GM21381 (cell line): ENCODE results near the gene IL1RAPL1.

Source experiments
- ATAC-seq: cut with Tn5 transposase; IDR thresholded peaks from one replicate; pipeline ENCODE4 v1.9.1; 2021; ENCODE audit warnings: mild to moderate bottlenecking, moderate library complexity; ENCODE audit not compliant: unreplicated experiment

IL1RAPL1 gene

GRCh38 chrX:29590921-29591320, 1003.7 kb downstream of the IL1RAPL1 start:
- no peak for ATAC-seq

- no peak for ATAC-seq
Observed at GRCh38 chrX:29604381-29604780, 1017.1 kb downstream of the IL1RAPL1 start.

DNA sequence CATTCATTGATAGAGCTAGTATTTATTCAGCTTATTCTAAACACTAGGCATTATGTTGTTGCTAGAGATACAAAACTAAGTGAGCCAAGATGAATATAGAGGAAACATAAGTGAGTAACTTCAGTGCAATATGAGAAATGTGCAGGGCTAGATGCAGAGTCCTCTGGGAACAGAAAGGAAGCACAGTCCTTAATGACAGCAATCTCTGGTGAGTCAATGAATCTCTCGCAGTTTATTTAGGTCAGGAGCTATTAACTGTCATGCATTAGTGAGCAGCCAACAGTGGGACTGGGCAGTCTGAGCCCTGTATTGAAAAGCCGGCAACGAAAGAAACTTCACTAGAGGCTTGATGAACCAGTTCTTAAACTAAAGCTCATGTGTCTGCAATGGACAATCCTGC, 1030.0 kb downstream of the IL1RAPL1 start:
- no peak for ATAC-seq

- ATAC-seq, result no peak
Observed at GRCh38 chrX:29617725-29618124, 1030.5 kb downstream of the IL1RAPL1 start.

- no peak for ATAC-seq
Observed at GRCh38 chrX:29627833-29628232, 1040.6 kb downstream of the IL1RAPL1 start.

DNA sequence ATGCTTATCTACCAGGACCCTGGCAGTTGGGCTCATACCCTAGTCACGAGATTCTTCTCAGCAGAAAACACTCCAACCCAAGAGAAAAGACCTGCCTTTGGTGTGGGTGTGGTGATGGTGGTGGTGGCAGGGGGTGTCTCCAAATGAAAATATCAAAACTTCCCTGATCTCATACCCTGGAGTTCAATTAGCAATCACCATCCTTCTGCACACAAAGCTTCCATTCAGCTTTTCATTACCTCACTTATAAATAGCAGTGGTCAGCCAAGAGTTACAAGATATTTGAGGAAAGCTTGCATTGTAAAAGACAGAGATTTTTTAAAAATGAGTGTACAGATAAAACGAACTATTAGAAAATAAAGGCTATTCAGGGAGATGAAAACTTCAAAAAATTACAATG, 1047.3 kb downstream of the IL1RAPL1 start:
- ATAC-seq, result no peak

DNA sequence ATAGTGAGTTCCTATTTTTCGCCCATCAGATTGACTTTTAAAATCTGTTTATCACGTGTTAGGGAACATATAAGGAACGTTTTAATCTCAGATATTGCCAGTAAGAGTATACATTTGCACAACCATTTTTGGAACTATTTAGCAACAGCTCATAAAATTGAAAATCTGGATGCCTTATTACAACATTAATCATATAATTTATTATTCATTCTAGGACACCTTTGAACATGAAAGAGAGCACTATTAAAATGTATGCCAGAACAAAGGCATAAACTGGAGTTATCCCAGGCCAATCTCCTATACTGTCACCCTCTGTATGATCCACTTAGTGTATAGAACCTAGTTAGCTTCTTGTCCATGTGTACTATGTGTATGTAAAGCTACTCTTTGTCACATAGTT, 1049.1 kb downstream of the IL1RAPL1 start:
- ATAC-seq, result no peak

DNA sequence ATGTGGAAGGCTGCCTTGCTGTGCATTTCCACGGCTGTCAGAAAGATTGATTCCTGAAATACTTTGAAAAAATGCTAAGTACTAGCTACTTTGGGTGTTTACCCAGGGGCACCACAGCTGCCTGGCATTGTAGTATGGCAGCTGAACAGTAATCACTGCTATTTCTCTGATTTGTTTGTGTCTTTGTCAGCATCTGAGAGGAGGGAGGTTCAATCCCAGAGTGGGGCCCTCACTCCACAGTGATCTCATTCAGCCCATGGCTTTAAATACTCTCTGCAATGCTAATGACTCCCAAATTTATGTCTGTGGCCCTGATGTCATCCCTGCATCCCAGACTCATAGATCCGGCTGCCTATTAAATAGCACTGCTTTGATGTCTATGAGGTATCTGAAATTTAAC, 1052.9 kb downstream of the IL1RAPL1 start:
- no peak for ATAC-seq

- no peak for ATAC-seq
Observed at GRCh38 chrX:29641461-29641860, 1054.2 kb downstream of the IL1RAPL1 start.

- ATAC-seq, result no peak
Observed at GRCh38 chrX:29643181-29643580, 1055.9 kb downstream of the IL1RAPL1 start.

- ATAC-seq, result no peak
Observed at GRCh38 chrX:29648161-29648560, 1060.9 kb downstream of the IL1RAPL1 start.

DNA sequence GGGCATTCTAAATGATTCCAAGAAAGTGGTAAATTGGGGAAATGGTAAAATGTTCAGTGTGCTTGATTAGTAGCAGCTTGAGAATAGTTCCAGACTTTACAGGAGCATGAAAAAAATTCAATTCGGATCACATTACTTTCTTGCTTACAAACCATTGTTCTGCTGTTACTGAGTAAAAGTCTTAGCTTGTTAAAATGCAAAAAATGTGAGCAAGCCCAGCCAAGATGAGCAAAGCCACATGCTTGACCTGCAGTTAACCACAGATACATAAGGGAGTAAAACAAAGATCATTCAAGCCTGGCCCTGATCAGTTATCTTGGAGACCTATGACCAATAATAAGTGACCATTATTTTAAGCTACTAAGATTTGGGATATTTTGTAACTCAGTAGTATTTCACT, 1065.2 kb downstream of the IL1RAPL1 start:
- no peak for ATAC-seq

DNA sequence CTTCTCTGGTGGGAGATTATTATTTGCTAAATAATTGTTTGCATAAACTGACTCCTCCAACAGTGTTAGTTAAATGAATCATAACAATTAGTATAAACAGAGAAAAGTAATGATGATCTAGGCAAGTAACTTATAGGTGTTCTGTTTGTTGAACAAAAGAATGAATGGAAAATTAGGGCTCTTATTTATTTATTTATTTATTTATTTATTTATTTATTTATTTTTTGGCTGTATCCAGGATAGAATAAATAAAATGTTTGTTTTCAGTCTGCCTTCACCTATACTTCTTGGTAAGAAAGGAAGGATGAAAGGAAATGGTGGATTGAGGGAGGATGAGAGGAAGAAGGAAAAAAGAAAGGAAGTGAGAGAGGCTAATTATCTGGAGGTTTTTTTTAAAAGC, 1066.5 kb downstream of the IL1RAPL1 start:
- no peak for ATAC-seq

- no peak for ATAC-seq
Observed at GRCh38 chrX:29659911-29660310, 1072.7 kb downstream of the IL1RAPL1 start.

- no peak for ATAC-seq
Observed at GRCh38 chrX:29661290-29661689, 1074.0 kb downstream of the IL1RAPL1 start.

GRCh38 chrX:29662101-29662500, 1074.9 kb downstream of the IL1RAPL1 start:
- no peak for ATAC-seq

DNA sequence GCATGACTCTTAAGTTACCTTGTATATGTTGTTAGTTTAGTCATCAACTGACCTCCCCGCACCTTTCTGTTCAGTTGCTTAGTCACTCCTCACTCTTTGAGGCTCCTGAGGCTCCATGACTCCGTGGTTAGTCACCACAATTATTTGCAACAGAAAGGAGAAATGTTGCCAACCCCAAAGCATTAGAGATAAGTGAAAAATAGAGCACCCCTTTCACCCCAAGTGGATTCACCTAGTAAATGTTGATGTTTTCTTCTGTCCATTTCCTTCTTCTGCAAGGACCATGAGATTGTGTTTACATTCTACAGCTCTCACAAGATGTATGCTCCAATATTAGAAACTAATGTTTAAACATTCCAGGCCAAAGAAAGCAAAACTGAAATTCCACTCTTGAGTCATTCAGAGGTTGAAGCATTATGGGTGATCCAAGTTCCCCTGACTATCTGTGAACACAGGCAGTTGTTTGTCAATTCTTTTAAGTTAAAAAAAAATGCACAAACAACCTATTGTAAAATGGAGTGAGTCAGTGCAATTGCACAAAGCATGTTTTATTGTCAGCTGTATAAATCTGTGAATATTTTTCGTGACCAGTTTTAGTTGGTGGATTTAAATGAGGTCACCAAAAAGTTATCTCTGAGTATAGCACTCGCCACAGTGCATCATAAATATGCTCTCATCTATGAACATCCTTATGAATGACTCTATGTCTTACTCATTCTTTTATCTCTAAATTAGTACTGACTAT, 1075.7 kb downstream of the IL1RAPL1 start:
- peak; percentile 82 for ATAC-seq

DNA sequence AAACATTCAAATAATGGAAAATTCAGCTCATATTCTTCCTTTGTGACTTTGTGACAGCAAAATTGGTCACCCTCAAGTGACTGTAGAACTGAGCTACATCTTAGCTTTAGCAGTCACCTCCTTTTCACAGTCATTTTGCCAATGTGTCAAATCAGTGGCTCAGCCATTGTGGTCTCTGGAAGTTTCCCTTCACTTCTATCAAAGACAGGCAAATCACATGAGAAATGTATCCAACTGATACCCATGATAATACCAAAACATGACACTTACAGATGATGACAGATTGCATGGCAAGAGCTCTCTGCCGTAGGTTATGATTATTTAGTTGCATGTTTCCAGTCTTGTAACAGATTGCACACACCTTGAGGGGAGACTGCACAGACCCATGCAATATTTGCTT, 1078.3 kb downstream of the IL1RAPL1 start:
- ATAC-seq, result no peak

GRCh38 chrX:29666366-29666765, 1079.1 kb downstream of the IL1RAPL1 start:
- no peak for ATAC-seq

DNA sequence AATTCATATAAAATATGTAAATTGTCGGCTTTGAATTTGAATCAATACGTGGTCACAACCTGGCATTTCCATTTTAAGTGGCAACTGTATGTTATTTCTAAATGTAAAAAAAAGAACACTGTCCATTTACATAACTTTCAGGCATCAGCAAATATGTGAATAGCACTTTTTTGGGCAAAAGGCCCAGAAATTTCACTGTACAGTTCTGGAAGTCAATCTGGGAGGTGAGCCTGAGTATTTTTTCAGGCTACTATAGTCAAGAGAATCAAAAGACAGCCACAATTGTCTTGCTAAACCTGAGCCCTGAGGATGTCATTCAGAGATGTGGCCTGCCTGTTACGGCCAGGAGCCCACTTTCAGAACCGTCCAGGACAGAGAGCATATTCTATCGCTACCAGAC, 1084.2 kb downstream of the IL1RAPL1 start:
- no peak for ATAC-seq

DNA sequence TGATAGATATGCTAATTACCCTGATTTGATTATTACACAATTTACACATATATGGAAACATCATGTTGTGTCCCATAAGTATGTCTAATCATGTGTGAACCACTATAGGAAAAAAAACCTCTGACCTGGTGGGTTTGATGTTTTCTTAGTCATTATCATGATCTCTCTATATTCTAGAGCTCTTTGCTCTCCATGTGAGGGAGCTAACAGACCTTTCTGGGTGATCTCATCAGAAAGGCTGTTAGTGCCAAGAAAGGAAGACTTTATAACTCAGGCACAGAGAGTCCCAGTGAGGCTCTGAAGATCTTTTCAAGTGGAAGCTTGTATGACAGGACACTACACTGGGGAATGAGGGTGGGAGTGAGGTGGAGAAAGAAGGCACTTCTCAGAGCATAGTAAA, 1100.4 kb downstream of the IL1RAPL1 start:
- no peak for ATAC-seq

GRCh38 chrX:29690061-29690460, 1102.8 kb downstream of the IL1RAPL1 start:
- ATAC-seq, result no peak

GRCh38 chrX:29691044-29691443, 1103.8 kb downstream of the IL1RAPL1 start:
- no peak for ATAC-seq
